Kidney epithelial cell (primary cell): ENCODE results near the gene LAMB4. TPM values are rescaled to one million over a fixed set of nuclear protein-coding genes. Genes with fewer than 3 reads are reported as not detected.

Experiments used
- DNase-seq: peaks from one replicate; pipeline ENCODE4 v3.0.0-alpha.2; 2010; ENCODE audit warnings: low read depth
- H3K27me3 ChIP-seq: 2 replicates; pipeline ENCODE4 v1.6.0; 2011; ENCODE audit warnings: low read length; ENCODE audit not compliant: control insufficient read depth, insufficient read depth
- H3K36me3 ChIP-seq: 2 replicates; pipeline ENCODE4 v1.5.1; 2011; ENCODE audit warnings: low read length; ENCODE audit not compliant: control insufficient read depth, insufficient read depth
- H3K4me3 ChIP-seq: 2 replicates; pipeline ENCODE4 v1.5.1; 2011; ENCODE audit warnings: low read depth, mild to moderate bottlenecking, control low read depth, low read length
- total RNA-seq: library from RNA; depleted of rRNA; stranded (reverse); fragments of >200 nt; gene quantifications from 2 replicates; pipeline ENCODE4 v1.2.3, GENCODE V29; 2015
- TF ChIP-seq, protein P1 (sequence below): IDR thresholded peaks from 2 replicates; pipeline ENCODE4 v1.5.1; 2011; ENCODE audit warnings: mild to moderate bottlenecking, moderate library complexity, low read length, control low read depth, inconsistent platforms; ENCODE audit not compliant: insufficient read depth, poor library complexity, severe bottlenecking

LAMB4 gene
- total RNA-seq, 1 donor from 2014 or later, result not detected

DNA sequence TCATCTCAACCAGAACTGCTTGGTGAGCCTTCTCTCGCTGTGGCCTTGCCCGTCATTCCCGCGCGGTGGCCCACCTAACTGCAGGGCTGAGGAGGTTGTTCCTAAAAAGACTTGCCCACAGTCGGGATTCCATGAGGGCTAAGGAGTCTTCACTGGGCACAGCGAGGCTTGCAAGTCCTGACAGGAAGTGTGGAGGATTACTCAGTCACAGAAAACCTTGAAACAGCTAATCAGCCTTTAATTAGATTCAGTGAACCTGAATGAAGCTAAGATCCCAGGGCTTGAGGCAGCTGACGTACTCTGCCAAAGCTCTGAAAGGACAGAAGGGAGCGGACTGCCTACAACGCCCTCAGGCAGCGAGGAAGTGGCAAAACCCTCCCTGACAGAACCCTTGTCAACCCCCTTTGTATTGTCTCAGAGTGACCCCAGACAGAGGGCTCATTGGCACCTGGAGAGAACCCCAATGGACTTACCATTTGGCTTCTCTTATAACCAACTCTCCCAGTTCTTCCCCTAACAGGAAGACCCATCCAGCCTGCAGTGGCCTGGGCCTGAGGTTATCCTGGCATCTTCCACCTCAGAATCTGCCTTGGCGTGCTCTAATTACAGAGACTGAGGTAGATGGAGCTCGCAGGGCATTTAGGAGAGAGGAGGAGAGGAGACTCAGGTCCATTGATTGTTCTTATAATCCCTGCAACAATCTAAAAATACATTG is 2.5 kb upstream of the LAMB4 start:
- TF ChIP-seq, protein P1, sequence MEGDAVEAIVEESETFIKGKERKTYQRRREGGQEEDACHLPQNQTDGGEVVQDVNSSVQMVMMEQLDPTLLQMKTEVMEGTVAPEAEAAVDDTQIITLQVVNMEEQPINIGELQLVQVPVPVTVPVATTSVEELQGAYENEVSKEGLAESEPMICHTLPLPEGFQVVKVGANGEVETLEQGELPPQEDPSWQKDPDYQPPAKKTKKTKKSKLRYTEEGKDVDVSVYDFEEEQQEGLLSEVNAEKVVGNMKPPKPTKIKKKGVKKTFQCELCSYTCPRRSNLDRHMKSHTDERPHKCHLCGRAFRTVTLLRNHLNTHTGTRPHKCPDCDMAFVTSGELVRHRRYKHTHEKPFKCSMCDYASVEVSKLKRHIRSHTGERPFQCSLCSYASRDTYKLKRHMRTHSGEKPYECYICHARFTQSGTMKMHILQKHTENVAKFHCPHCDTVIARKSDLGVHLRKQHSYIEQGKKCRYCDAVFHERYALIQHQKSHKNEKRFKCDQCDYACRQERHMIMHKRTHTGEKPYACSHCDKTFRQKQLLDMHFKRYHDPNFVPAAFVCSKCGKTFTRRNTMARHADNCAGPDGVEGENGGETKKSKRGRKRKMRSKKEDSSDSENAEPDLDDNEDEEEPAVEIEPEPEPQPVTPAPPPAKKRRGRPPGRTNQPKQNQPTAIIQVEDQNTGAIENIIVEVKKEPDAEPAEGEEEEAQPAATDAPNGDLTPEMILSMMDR, result no peak
- H3K36me3 ChIP-seq, result no peaks in the 10 kb centered on the region
- no peaks in the 10 kb centered on the region for H3K27me3 ChIP-seq
- H3K4me3 ChIP-seq, result no peak overlapping the region
- DNase-seq, result peak; percentile 39

DNA sequence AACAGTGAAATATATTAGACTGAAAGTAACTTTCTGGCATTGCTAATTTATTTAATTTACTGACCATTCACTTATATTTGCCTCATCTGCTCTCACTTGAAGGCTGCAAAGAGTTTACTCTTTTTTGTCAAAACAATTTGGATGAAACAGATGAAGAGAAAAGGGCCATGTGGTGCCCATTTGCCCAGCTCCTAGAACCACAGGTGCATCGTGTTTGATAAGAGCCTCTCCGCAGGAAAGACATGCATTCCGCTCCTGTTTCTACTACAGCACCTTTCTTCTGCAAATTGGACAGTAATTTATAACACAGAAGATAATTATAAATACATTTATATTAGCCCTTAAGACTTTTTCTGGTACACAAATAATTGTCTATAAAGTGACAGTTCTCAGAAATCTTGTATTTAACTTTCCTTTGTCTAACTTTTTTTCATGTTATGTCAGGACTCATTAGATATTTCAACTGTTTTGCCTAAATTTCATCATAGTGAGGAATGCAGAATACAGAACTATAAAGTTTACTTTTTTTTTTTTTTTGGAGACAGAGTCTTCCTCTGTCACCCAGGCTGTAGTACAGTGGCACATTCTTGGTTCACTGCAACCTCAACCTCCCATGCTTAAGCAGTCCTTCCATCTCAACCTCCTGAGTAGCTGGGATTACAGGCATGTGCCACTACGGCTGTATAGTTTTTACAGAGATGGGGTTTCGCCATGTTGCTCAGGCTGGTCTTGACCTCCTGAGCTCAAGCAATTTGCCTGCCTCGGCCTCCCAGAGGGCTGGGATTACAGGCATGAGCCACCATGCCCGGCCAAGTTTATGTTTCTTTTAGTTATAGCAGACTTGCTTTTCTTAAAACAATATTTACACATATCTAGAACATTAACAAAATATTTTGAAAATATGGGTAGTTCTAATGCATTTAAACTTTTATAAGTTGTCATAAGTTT is 869 bp downstream of the LAMB4 start:
- Histone ChIP-seq H3K4me3 (no peak overlapping the region), H3K27me3 (no peaks in the 10 kb centered on the region)
- TF ChIP-seq, protein P1, result no peak

DNA sequence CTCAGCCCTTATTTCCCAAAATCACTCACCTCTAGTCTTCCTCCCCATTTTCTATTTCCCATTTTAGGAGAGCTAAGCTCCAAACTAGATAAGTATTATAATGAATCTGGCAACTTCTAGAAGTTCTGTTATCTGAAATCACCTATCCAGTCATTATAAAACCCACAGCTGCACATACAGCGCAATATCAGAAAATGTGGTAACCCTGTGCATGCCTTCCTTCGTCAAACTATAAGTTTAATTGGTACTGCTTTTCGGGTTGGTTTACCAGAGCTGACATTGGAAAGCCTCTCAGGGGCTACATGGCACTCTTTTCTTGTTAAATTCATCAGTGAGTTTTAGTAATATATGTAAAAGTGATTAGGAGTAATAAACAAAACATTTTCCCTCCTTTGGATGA is 1.6 kb downstream of the LAMB4 start:
- DNase-seq, result no peak
- no peak overlapping the region for H3K4me3 ChIP-seq
- H3K27me3 ChIP-seq, result no peaks in the 10 kb centered on the region

More for the DNA sequence above, 869 bp downstream of the LAMB4 start:
- H3K36me3 ChIP-seq, result no peaks in the 10 kb centered on the region
- no peak for DNase-seq

DNA sequence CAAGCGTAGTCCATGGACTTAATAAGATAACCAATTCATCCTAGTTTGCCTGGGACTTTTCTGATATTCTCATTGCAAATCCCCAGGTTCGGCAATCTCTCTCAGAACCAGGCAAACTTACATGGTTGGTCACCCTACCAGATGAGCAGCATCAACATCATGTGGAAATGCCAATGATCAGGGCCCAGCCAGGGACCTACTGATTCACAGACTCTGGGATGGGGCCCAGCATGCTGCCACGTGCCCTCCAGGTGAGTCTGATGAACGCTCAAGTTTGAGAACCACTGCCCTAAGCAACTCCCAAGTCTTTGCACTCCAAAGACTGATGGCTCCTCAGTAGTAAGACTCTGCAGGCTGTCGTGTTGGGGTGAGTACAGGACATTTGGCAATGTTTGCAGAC is 2.7 kb downstream of the LAMB4 start:
- TF ChIP-seq, protein P1, result no peak
- Histone ChIP-seq H3K4me3 (no peak overlapping the region), H3K27me3 (no peaks in the 10 kb centered on the region), H3K36me3 (no peaks in the 10 kb centered on the region)
- no peak for DNase-seq

More for the DNA sequence above, 1.6 kb downstream of the LAMB4 start:
- TF ChIP-seq, protein P1, result no peak
- H3K36me3 ChIP-seq, result no peaks in the 10 kb centered on the region

DNA sequence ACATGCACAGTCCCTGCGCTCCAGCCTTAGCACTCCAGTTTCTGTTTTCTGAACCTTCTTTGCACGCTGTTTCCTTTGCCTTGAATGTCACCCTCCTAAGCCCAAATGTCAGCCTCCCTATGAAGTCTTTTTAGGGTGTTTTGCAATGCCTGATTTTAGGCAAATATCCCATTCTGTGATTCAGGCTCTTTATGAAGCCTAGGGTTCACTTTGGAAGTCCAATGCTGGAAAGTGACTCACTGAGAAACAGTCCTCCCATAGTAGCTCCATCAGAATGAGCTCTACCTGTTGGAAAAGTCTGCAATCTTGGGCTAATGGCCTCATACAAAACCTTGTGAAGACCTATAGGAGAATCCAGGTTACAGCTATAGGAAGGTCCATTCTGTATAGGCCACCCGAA is 5.3 kb downstream of the LAMB4 start:
- no peak for DNase-seq
- H3K36me3 ChIP-seq, result no peaks in the 10 kb centered on the region
- no peaks in the 10 kb centered on the region for H3K27me3 ChIP-seq
- TF ChIP-seq, protein P1, result no peak
- H3K4me3 ChIP-seq, result no peak overlapping the region
